Tibial nerve (tissue), 4 donors: ENCODE results near the gene HCK. TPM values are rescaled to one million over a fixed set of nuclear protein-coding genes. Genes with fewer than 3 reads are reported as not detected.

Source experiments
- DNase-seq, 2 donors: peaks; one replicate each; pipeline ENCODE4 v3.0.0-alpha.2; 2019; ENCODE audit warnings: low spot score in 2 of 2
- H3K27ac ChIP-seq, 4 donors: fragments of 200-600 bp; sonication (generic) in 3 of 4; one replicate each; pipeline ENCODE4 v1.5.1; 2017 to 2019; ENCODE audit warnings: mild to moderate bottlenecking in 1 of 4
- H3K27me3 ChIP-seq, 2 donors: fragments of 200-600 bp; sonication (generic) in 1 of 2; one replicate each; pipeline versions ENCODE4 v1.5.1 to v1.6.0; 2017 to 2019
- H3K36me3 ChIP-seq, 3 donors: fragments of 200-600 bp; sonication (generic); one replicate each; pipeline ENCODE4 v1.5.1; 2018 to 2019
- H3K4me1 ChIP-seq, 4 donors: fragments of 200-600 bp; sonication (generic) in 3 of 4; one replicate each; pipeline ENCODE4 v1.5.1; 2017 to 2019
- H3K4me3 ChIP-seq, 4 donors: fragments of 200-600 bp; sonication (generic) in 3 of 4; one replicate each; pipeline ENCODE4 v1.5.1; 2017 to 2019; ENCODE audit warnings: mild to moderate bottlenecking in 1 of 4, moderate library complexity in 1 of 4
- H3K9me3 ChIP-seq, 4 donors: fragments of 200-600 bp; sonication (generic) in 3 of 4; one replicate each; pipeline ENCODE4 v1.5.1; 2017 to 2019
- EP300 ChIP-seq, 2 donors: sonication (generic); formaldehyde crosslinking; IDR thresholded peaks; one replicate each; pipeline ENCODE4 v1.6.1; 2017; ENCODE audit warnings: antibody characterized with exemption in 2 of 2, mild to moderate bottlenecking in 1 of 2
- POLR2A ChIP-seq, 2 donors: fragments of 450-650 bp; IDR thresholded peaks; one replicate each; pipeline ENCODE4 v1.6.1; 2017; ENCODE audit warnings: antibody characterized with exemption in 2 of 2, mild to moderate bottlenecking in 2 of 2, moderate library complexity in 2 of 2
- WGBS, 2 donors: methylation state at CpG; one replicate each; pipeline ENCODE4 v1.1.5; 2018; 5-methylcytosine and 5-hydroxymethylcytosine counted together
- small RNA-seq: library from RNA; depleted of rRNA; stranded (forward); fragments of <200 nt; gene quantifications from one replicate; pipeline ENCODE3, GENCODE V24; 2016
- total RNA-seq, 4 donors: library from RNA; depleted of rRNA; stranded (reverse); fragments of >200 nt; gene quantifications; one replicate each; pipeline ENCODE4 v1.1.0, GENCODE V29; 2016
- TF ChIP-seq, protein P1 (sequence below), 5 experiments: fragments of 200-600 bp in 3 of 5; fragments of 450-650 bp in 2 of 5; sonication (generic) in 3 of 5; IDR thresholded peaks; one replicate each; pipeline ENCODE4 v1.5.1; 2016 to 2019; ENCODE audit warnings: antibody characterized with exemption in 5 of 5, mild to moderate bottlenecking in 3 of 5, moderate library complexity in 2 of 5

The HCK gene
- total RNA-seq, 4 donors from 2014 or later, result 10.5 to 47.4 (median 13.7) TPM

DNA sequence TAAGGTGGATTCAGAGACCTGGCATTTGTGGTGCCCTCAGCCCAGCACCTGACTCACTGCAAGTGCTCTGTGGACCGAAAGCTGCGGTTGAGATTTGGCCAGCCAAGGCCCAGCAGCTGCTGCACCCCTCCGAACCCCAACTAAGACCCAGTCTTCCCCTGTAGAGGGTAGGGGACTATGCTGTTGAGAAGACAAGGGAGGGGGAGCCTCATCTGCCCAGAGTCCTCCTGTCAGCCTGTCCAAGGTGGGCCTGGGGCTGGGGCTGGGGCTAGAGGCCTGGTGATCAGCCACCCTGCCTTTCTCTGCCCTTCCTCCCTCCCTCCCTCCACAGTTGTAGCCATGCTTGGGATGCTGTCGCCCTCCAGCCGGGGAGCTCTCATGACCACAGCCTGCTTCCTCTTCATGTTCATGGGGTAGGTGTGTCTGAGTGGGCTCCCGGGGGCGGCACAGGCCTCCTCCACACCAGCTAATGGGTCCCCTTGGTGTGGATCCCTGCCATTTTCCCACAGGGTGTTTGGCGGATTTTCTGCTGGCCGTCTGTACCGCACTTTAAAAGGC, 98.3 kb downstream of the HCK start:
- no peak overlapping the region for H3K4me3 ChIP-seq
- no peak overlapping the region for H3K27ac ChIP-seq
- WGBS, 2 donors, result 92 to 95% methylated on average over 10 of the region's 10 CpGs
- no peak for TF ChIP-seq EP300 (IDR thresholded peaks at IDR 0.05)
- TF ChIP-seq, protein P1, sequence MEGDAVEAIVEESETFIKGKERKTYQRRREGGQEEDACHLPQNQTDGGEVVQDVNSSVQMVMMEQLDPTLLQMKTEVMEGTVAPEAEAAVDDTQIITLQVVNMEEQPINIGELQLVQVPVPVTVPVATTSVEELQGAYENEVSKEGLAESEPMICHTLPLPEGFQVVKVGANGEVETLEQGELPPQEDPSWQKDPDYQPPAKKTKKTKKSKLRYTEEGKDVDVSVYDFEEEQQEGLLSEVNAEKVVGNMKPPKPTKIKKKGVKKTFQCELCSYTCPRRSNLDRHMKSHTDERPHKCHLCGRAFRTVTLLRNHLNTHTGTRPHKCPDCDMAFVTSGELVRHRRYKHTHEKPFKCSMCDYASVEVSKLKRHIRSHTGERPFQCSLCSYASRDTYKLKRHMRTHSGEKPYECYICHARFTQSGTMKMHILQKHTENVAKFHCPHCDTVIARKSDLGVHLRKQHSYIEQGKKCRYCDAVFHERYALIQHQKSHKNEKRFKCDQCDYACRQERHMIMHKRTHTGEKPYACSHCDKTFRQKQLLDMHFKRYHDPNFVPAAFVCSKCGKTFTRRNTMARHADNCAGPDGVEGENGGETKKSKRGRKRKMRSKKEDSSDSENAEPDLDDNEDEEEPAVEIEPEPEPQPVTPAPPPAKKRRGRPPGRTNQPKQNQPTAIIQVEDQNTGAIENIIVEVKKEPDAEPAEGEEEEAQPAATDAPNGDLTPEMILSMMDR (IDR thresholded peaks at IDR 0.05), result no peak
- TF ChIP-seq POLR2A (IDR thresholded peaks at IDR 0.05), result no peak
- no peak for DNase-seq
- peaks cover 2 to 92% (median 44%) of the 10 kb centered on the region in 3 donors for H3K36me3 ChIP-seq
- H3K4me1 ChIP-seq, result peaks cover 0 to 10% (median 8%) of the 10 kb centered on the region in 4 donors
- no peaks in the 10 kb centered on the region for H3K27me3 ChIP-seq
- no peaks in the 10 kb centered on the region for H3K9me3 ChIP-seq

Small RNA genes within 50 kb of the gene (small RNA-seq; reads per million reads assigned to genes)
- gene RNA5SP481, result 0.47 reads per million
- gene RNA5SP482, result not detected

Other genes starting within 250 kb of the HCK start
- gene MYLK2, start 232.9 kb upstream of the HCK start, total RNA-seq, result 1 to 10 TPM in 1 of 4 donors, under 1 TPM in 1, not detected in 2; 0.66 to 1.3 TPM
- 10 to 100 TPM in 1 of 4 donors, 1 to 10 TPM in 3; 3.0 to 11.8 (median 8.0) TPM for gene FOXS1, start 206.6 kb upstream of the HCK start, total RNA-seq
- gene DUSP15, start 181.7 kb upstream of the HCK start, total RNA-seq, result 10 to 100 TPM; 31.8 to 61.3 (median 44.6) TPM
- 1 to 10 TPM; 2.8 to 3.7 (median 3.1) TPM for gene TTLL9, start 181.6 kb upstream of the HCK start, total RNA-seq
- 10 to 100 TPM in 3 of 4 donors, 1 to 10 TPM in 1; 9.6 to 15.7 (median 11.0) TPM for gene PDRG1, start 100.2 kb upstream of the HCK start, total RNA-seq
- gene XKR7, start 84.1 kb upstream of the HCK start, total RNA-seq, result not detected
- gene CCM2L, start 41.8 kb upstream of the HCK start, total RNA-seq, result 10 to 100 TPM in 3 of 4 donors, 1 to 10 TPM in 1; 5.4 to 14.2 (median 13.6) TPM
- 10 to 100 TPM; 23.1 to 40.5 (median 28.8) TPM for gene TM9SF4, start 57.5 kb downstream of the HCK start, total RNA-seq
- 1 to 10 TPM; 4.2 to 7.2 (median 6.3) TPM for gene PLAGL2, start 155.5 kb downstream of the HCK start, total RNA-seq
- gene POFUT1, start 155.6 kb downstream of the HCK start, total RNA-seq, result 10 to 100 TPM; 26.0 to 49.4 (median 32.4) TPM
- 10 to 100 TPM; 27.3 to 32.9 (median 31.7) TPM for gene KIF3B, start 225.4 kb downstream of the HCK start, total RNA-seq